ENCODE measurements around the gene C14orf93.
A peak's percentile ranks its signal among the peaks of the same experiment; 100 is the strongest.

The C14orf93 gene

GRCh38 chr14:23044840-23045239 lies 34.9 kb upstream of the C14orf93 start:
- DNase-seq: no peak

- DNase-seq: no peak
Observed at GRCh38 chr14:23043754-23044153, 33.8 kb upstream of the C14orf93 start.

GRCh38 chr14:23043145-23043544 lies 33.2 kb upstream of the C14orf93 start:
- DNase-seq: no peak

GRCh38 chr14:23042162-23042965 lies 32.4 kb upstream of the C14orf93 start, which contains the start of gene PSMB11:
Gene PSMB11 (plus strand): TSS chr14:23042212. CDS start chr14:23042226, 14 bp downstream.
- no peak for DNase-seq

GRCh38 chr14:23041729-23042128 lies 31.8 kb upstream of the C14orf93 start:
- no peak for DNase-seq

- no peak for DNase-seq
Observed at GRCh38 chr14:23040100-23040499, 30.2 kb upstream of the C14orf93 start.

GRCh38 chr14:23035303-23036144 lies 25.6 kb upstream of the C14orf93 start:
- DNase-seq: no peak

GRCh38 chr14:23034498-23035302 lies 24.8 kb upstream of the C14orf93 start, which contains the start of gene PSMB5:
Gene PSMB5 (minus strand): TSS chr14:23034900. CDS start chr14:23034881, 19 bp downstream.
- DNase-seq: peak; percentile 80

- DNase-seq: no peak
Observed at GRCh38 chr14:23033801-23034497, 24.0 kb upstream of the C14orf93 start.

- no peak for DNase-seq
Observed at GRCh38 chr14:23033251-23033727, 23.3 kb upstream of the C14orf93 start.

- no peak for DNase-seq
Observed at GRCh38 chr14:23030936-23031335, 21.0 kb upstream of the C14orf93 start.

- DNase-seq: no peak
Observed at GRCh38 chr14:23028799-23029198, 18.9 kb upstream of the C14orf93 start.

- no peak for DNase-seq
Observed at GRCh38 chr14:23025151-23025814, 15.3 kb upstream of the C14orf93 start.

GRCh38 chr14:23024612-23025075 lies 14.7 kb upstream of the C14orf93 start:
- DNase-seq: no peak

- DNase-seq: no peak
Observed at GRCh38 chr14:23023795-23024152, 13.8 kb upstream of the C14orf93 start.

GRCh38 chr14:23023022-23023794 lies 13.3 kb upstream of the C14orf93 start:
- no peak for DNase-seq

- no peak for DNase-seq
Observed at GRCh38 chr14:23021889-23022442, 12.0 kb upstream of the C14orf93 start.

GRCh38 chr14:23021434-23021833 lies 11.5 kb upstream of the C14orf93 start:
- DNase-seq: no peak

GRCh38 chr14:23020143-23021128 lies 10.5 kb upstream of the C14orf93 start:
- no peak for DNase-seq
